ENCODE results near the gene LILRA2. TPM values are rescaled to one million over a fixed set of nuclear protein-coding genes. Genes with fewer than 3 reads are reported as not detected.

LILRA2 gene
- total RNA-seq, result not detected in 2 replicates

GRCh38 chr19:54573330-54573872, at the start of gene LILRA2:
LILRA2 (plus strand) TSS chr19:54573790; CDS start chr19:54573879, 89 bp downstream.

GRCh38 chr19:54593445-54593844, 19.9 kb downstream of the LILRA2 start, which contains the start of gene LILRA1:
LILRA1 (plus strand) TSS chr19:54593632; CDS start chr19:54594245, 613 bp downstream.

GRCh38 chr19:54630262-54630661, 56.7 kb downstream of the LILRA2 start, which contains the start of gene LILRB1:
LILRB1 (plus strand) TSS chr19:54630484; CDS start chr19:54631074, 590 bp downstream.

Small RNA genes lying within 50 kb of the gene (small RNA-seq; reads per million reads assigned to genes)
- not detected for gene AC245036.2

Other genes with a start within 250 kb of the LILRA2 start
- not detected in 2 replicates for gene LILRA4, start 234.6 kb upstream of the LILRA2 start, total RNA-seq
- gene LAIR1, start 208.9 kb upstream of the LILRA2 start, total RNA-seq, result not detected in 2 replicates
- gene TTYH1, start 158.3 kb upstream of the LILRA2 start, total RNA-seq, result not detected in 2 replicates
- 43.3 and 47.9 TPM in 2 replicates for gene LENG8, start 124.6 kb upstream of the LILRA2 start, total RNA-seq
- gene LENG9, start 110.0 kb upstream of the LILRA2 start, total RNA-seq, result 7.5 and 8.5 TPM in 2 replicates
- 26.3 and 29.1 TPM in 2 replicates for gene CDC42EP5, start 100.5 kb upstream of the LILRA2 start, total RNA-seq
- not detected in 2 replicates for gene LAIR2, start 71.0 kb upstream of the LILRA2 start, total RNA-seq
- gene LILRA1, start 19.8 kb downstream of the LILRA2 start, total RNA-seq, result not detected in 2 replicates
- gene LILRB1, start 56.7 kb downstream of the LILRA2 start, total RNA-seq, result not detected in 2 replicates
- not detected in 2 replicates for gene LILRB4, start 89.2 kb downstream of the LILRA2 start, total RNA-seq
- gene KIR3DL3, start 150.7 kb downstream of the LILRA2 start, total RNA-seq, result not detected in 2 replicates
- not detected in 2 replicates for gene KIR2DL3, start 164.7 kb downstream of the LILRA2 start, total RNA-seq
- gene KIR2DL1, start 196.0 kb downstream of the LILRA2 start, total RNA-seq, result not detected in 2 replicates
- gene KIR2DL4, start 229.8 kb downstream of the LILRA2 start, total RNA-seq, result not detected in 2 replicates
- gene KIR3DL1, start 242.7 kb downstream of the LILRA2 start, total RNA-seq, result not detected in 2 replicates